GM21367 (cell line): ENCODE results near the gene HERC2.
A peak's percentile ranks its signal among the peaks of the same experiment; 100 is the strongest.

ENCODE experiments used
- ATAC-seq: cut with Tn5 transposase; IDR thresholded peaks from one replicate; pipeline ENCODE4 v1.9.1; 2021; ENCODE audit not compliant: unreplicated experiment

HERC2 gene

GRCh38 chr15:28099555-28100140, 222.3 kb downstream of the HERC2 start:
- ATAC-seq = no peak

- ATAC-seq = no peak
Measured at GRCh38 chr15:28098766-28099554, 223.0 kb downstream of the HERC2 start, which contains the start of gene OCA2. TSS of gene OCA2 (minus strand) at chr15:28099315. CDS start at chr15:28081874, 17,441 bp downstream.

GRCh38 chr15:28098360-28098765, 223.6 kb downstream of the HERC2 start:
- ATAC-seq = no peak

GRCh38 chr15:28097656-28098359, 224.2 kb downstream of the HERC2 start:
- no peak for ATAC-seq

- ATAC-seq = no peak
Measured at GRCh38 chr15:28096670-28097431, 225.1 kb downstream of the HERC2 start.

GRCh38 chr15:28096411-28096669, 225.6 kb downstream of the HERC2 start:
- ATAC-seq = no peak

- no peak for ATAC-seq
Measured at GRCh38 chr15:28094732-28095521, 227.1 kb downstream of the HERC2 start.

GRCh38 chr15:28093752-28094535, 228.0 kb downstream of the HERC2 start:
- no peak for ATAC-seq

GRCh38 chr15:28091313-28091712, 230.7 kb downstream of the HERC2 start:
- ATAC-seq = no peak

GRCh38 chr15:28086175-28086703, 235.7 kb downstream of the HERC2 start:
- ATAC-seq = peak; percentile 98

GRCh38 chr15:28085489-28086174, 236.3 kb downstream of the HERC2 start:
- ATAC-seq = no peak

- no peak for ATAC-seq
Measured at GRCh38 chr15:28084547-28084946, 237.4 kb downstream of the HERC2 start.

- ATAC-seq = no peak
Measured at GRCh38 chr15:28082891-28083684, 238.9 kb downstream of the HERC2 start.

GRCh38 chr15:28081594-28081993, 240.4 kb downstream of the HERC2 start:
- no peak for ATAC-seq

GRCh38 chr15:28080386-28080785, 241.6 kb downstream of the HERC2 start:
- no peak for ATAC-seq

GRCh38 chr15:28079313-28079969, 242.5 kb downstream of the HERC2 start:
- no peak for ATAC-seq

GRCh38 chr15:28078191-28078719, 243.7 kb downstream of the HERC2 start:
- no peak for ATAC-seq
